Nephron progenitor cell (in vitro differentiated cells): ENCODE data around the gene CDX1.
A peak's percentile ranks its signal among the peaks of the same experiment; 100 is the strongest.

Experiments used
- DNase-seq: peaks from one replicate; pipeline ENCODE4 v3.0.0; 2021
- H3K27ac Mint-ChIP-seq: 2 replicates; pipeline ENCODE4 v1.8.0; 2021; ENCODE audit warnings: mild to moderate bottlenecking, moderate library complexity, mixed read lengths
- H3K27me3 Mint-ChIP-seq: 2 replicates; pipeline ENCODE4 v1.8.0; 2021; ENCODE audit warnings: mild to moderate bottlenecking, low read depth, mixed read lengths; ENCODE audit not compliant: poor library complexity
- H3K36me3 Mint-ChIP-seq: 2 replicates; pipeline ENCODE4 v1.8.0; 2021; ENCODE audit warnings: low read depth, mixed read lengths
- H3K4me1 Mint-ChIP-seq: 2 replicates; pipeline ENCODE4 v1.8.0; 2021; ENCODE audit warnings: mixed read lengths
- H3K4me3 Mint-ChIP-seq: 2 replicates; pipeline ENCODE4 v1.8.0; 2021; ENCODE audit warnings: mild to moderate bottlenecking, moderate library complexity, mixed read lengths
- H3K9me3 Mint-ChIP-seq: 2 replicates; pipeline ENCODE4 v1.8.0; 2021; ENCODE audit warnings: mild to moderate bottlenecking, moderate library complexity, mixed read lengths
- TF ChIP-seq, protein P1 (sequence below): fragments of 200-600 bp; sonication (generic); IDR thresholded peaks from 2 replicates; pipeline ENCODE4 v1.5.0; 2021; ENCODE audit warnings: antibody characterized with exemption

The CDX1 gene

DNA sequence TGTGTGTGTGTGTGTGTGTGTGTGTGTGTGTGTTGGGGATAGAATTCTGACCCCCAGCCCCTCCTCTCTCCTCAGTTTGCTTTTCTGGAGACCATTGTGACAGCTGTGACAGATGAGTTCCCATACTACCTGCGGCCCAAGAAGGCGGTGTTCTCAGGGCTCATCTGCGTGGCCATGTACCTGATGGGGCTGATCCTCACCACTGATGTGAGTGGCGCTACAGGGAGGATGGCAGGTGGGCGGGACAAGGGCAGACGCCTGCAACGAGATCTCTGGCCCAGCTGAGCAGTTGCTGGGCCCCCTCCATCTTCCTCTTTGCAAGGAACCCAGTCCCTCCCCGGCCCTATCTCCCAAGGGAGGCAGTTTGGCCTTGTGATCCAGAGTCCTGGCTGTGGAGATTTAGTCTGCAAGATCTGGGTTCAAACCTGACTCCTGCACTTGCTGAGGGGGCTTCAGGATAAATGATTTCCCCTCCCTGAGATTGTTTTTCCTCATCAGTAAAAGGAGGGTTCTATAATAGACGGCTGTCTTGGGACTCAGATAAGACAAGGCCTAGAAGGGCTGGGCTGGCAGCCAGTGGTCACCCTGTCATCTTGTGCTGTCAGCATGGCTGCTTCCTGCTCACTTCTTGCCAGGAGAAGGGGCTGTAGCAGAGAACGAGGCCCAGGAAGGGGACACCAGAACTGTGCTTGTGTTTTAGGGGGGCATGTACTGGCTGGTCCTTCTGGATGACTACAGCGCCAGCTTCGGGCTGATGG lies 37.4 kb downstream of the CDX1 start:
- H3K4me3 Mint-ChIP-seq, result no peak overlapping the region
- DNase-seq, result no peak
- H3K27ac Mint-ChIP-seq, result peak overlapping the region; percentile 10
- H3K27me3 Mint-ChIP-seq, result peaks cover 10% of the 10 kb centered on the region
- no peaks in the 10 kb centered on the region for H3K36me3 Mint-ChIP-seq
- peaks cover 22% of the 10 kb centered on the region for H3K4me1 Mint-ChIP-seq
- no peaks in the 10 kb centered on the region for H3K9me3 Mint-ChIP-seq
- TF ChIP-seq, protein P1, sequence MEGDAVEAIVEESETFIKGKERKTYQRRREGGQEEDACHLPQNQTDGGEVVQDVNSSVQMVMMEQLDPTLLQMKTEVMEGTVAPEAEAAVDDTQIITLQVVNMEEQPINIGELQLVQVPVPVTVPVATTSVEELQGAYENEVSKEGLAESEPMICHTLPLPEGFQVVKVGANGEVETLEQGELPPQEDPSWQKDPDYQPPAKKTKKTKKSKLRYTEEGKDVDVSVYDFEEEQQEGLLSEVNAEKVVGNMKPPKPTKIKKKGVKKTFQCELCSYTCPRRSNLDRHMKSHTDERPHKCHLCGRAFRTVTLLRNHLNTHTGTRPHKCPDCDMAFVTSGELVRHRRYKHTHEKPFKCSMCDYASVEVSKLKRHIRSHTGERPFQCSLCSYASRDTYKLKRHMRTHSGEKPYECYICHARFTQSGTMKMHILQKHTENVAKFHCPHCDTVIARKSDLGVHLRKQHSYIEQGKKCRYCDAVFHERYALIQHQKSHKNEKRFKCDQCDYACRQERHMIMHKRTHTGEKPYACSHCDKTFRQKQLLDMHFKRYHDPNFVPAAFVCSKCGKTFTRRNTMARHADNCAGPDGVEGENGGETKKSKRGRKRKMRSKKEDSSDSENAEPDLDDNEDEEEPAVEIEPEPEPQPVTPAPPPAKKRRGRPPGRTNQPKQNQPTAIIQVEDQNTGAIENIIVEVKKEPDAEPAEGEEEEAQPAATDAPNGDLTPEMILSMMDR, result no peak

DNA sequence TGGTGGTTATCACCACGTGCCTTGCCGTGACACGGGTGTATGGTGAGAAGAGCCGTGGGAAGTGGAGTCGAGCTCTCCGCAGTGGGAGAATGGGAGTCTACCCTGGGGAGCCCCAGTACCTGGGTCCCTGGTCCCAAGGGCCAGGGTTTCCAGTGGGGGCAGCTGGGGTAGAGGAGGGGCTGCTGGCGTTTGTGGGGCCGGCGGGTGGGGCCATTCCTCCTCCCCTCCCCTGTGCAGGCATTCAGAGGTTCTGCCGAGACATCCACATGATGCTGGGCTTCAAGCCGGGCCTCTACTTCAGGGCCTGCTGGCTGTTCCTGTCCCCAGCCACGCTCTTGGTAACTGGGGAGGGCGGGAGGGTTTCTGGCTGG lies 38.0 kb downstream of the CDX1 start:
- TF ChIP-seq, protein P1, result no peak
- Mint-ChIP-seq H3K9me3 (no peaks in the 10 kb centered on the region), H3K27me3 (peaks cover 10% of the 10 kb centered on the region), H3K4me1 (peaks cover 28% of the 10 kb centered on the region), H3K36me3 (no peaks in the 10 kb centered on the region), H3K4me3 (no peak overlapping the region), H3K27ac (no peak overlapping the region)
- DNase-seq, result no peak

DNA sequence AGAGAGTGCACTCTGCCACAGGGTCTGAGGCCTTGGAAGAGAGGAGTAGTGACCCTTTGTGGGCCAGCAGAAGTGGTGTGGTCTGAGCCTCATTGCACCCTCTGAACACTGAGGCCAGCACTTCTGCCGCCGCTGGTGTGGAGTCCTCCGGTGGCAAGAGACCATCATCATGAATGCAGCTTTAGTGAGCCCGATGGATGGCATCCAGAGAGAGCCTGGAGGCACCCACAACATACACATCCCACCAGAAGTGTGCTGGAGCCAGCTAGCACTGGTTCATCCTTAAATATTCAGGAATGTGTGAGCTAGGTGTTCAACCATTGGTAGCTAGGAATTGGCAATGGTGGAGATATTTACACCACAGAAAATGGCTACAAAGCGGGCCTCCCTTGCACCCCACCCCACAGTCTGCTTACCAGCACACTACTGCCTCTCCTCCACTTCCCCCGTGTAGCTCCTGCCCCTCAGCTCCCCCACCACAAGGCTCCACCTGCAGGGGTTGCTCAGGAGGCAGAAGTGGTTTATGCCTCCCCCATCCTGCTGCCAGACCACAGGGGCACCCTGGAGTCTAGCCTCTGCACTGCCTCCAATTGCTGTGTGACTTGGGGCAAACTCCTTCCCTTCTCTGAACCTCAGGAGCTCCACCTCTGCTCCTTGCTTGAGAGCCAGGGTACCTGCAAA lies 39.7 kb downstream of the CDX1 start:
- no peak overlapping the region for H3K4me3 Mint-ChIP-seq
- no peak for DNase-seq
- peaks cover 45% of the 10 kb centered on the region for H3K4me1 Mint-ChIP-seq
- TF ChIP-seq, protein P1, result no peak
- no peaks in the 10 kb centered on the region for H3K9me3 Mint-ChIP-seq
- peaks cover 10% of the 10 kb centered on the region for H3K27me3 Mint-ChIP-seq
- H3K27ac Mint-ChIP-seq, result no peak overlapping the region
- no peaks in the 10 kb centered on the region for H3K36me3 Mint-ChIP-seq

DNA sequence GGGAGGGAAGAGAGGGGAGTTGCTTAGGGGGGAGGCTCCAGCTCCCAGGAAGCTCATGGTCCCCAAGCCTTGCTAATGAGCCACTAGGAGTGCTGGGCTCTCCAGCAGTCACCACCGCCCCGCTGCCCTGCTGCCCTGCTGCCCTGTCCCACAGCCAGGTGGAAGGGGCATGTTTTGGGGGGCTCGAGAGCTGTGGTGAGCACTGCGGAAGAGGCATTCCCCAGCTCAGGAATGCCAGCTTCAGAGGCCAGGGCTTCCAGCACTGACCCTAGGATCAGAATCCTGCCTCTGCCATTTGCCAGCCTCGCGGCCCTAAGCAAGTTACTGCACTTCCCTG lies 40.2 kb downstream of the CDX1 start:
- H3K27ac Mint-ChIP-seq, result no peak overlapping the region
- H3K27me3 Mint-ChIP-seq, result peaks cover 10% of the 10 kb centered on the region
- no peak overlapping the region for H3K4me3 Mint-ChIP-seq
- no peaks in the 10 kb centered on the region for H3K9me3 Mint-ChIP-seq
- TF ChIP-seq, protein P1, result no peak
- peaks cover 49% of the 10 kb centered on the region for H3K4me1 Mint-ChIP-seq
- DNase-seq, result no peak
- no peaks in the 10 kb centered on the region for H3K36me3 Mint-ChIP-seq

DNA sequence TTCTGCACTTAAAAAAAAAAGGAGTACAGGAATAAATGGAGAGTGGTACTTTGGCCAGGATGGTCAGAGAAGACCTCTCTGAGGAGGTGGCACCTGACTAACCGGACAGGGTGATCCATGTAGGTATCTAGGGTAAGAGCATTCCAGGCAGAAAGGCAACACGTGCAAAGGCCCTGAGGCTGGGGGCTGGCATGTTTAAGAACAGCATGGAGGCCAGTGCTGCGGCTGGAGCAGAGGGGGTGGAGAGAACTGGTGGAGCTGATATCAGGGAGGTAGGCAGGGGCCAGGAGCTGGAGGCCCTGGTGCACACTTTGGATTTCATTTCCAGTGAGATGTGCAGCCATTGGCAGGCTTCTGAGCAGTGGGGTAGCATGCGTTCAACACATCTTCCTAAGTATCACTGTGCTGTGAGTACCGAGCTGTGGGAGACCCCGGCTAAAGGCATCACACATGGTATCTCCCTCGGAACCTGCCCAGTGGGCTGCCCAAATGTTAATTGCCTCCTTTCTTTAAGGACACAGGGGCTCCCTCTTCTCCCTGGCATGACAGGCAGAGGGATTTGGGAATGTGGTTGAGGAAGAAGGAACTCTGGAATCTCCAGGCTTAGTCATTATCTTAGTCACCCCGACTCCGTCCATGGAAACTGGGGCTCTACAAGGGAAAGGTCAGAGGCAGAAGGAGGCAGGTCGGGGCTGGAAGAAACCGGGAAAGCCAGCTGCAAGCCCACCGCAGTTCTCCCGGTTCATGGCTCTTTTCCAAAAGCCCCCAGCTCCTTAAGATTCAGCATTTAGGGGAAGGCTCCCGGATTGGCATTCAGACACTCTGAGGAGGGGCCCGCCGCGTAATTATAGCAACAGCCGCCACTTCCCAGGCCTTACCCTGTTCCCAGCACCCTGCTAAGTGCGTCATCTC lies 41.9 kb downstream of the CDX1 start:
- peak overlapping the region; percentile 48 for H3K27ac Mint-ChIP-seq
- H3K36me3 Mint-ChIP-seq, result no peaks in the 10 kb centered on the region
- H3K4me1 Mint-ChIP-seq, result peaks cover 50% of the 10 kb centered on the region
- DNase-seq, result no peak
- no peak overlapping the region for H3K4me3 Mint-ChIP-seq
- TF ChIP-seq, protein P1, result no peak
- H3K27me3 Mint-ChIP-seq, result peaks cover 10% of the 10 kb centered on the region
- H3K9me3 Mint-ChIP-seq, result no peaks in the 10 kb centered on the region
